B cell (primary cell): Measurements from ENCODE around the gene GDF2.

Source experiments
- EZH2 ChIP-seq: IDR thresholded peaks from 2 replicates; pipeline ENCODE4 v1.6.1; 2012; ENCODE audit warnings: borderline replicate concordance, low read depth, mild to moderate bottlenecking, moderate library complexity, low read length; ENCODE audit not compliant: insufficient read depth, poor library complexity, severe bottlenecking
- TF ChIP-seq, protein P1 (sequence below): fragments of 200-600 bp; IDR thresholded peaks from one replicate; pipeline ENCODE4 v1.8.0; 2022; ENCODE audit warnings: antibody characterized with exemption, mild to moderate bottlenecking

DNA sequence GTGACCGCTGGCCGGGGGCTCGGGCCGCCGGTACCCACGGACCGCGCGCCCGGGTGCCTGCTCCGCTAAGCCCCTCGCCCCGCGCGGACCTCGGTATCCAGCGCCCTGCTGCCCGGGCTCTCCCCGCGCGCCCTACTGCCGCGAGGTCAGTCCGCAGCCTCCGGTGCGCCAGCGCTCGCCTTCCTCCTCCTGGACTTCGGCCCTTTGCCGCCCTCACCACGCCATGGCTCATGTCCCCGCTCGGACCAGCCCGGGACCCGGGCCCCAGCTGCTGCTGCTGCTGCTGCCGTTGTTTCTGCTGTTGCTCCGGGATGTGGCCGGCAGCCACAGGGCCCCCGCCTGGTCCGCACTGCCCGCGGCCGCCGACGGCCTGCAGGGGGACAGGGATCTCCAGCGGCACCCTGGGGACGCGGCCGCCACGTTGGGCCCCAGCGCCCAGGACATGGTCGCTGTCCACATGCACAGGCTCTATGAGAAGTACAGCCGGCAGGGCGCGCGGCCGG is 21.8 kb upstream of the GDF2 start:
- TF ChIP-seq, protein P1, sequence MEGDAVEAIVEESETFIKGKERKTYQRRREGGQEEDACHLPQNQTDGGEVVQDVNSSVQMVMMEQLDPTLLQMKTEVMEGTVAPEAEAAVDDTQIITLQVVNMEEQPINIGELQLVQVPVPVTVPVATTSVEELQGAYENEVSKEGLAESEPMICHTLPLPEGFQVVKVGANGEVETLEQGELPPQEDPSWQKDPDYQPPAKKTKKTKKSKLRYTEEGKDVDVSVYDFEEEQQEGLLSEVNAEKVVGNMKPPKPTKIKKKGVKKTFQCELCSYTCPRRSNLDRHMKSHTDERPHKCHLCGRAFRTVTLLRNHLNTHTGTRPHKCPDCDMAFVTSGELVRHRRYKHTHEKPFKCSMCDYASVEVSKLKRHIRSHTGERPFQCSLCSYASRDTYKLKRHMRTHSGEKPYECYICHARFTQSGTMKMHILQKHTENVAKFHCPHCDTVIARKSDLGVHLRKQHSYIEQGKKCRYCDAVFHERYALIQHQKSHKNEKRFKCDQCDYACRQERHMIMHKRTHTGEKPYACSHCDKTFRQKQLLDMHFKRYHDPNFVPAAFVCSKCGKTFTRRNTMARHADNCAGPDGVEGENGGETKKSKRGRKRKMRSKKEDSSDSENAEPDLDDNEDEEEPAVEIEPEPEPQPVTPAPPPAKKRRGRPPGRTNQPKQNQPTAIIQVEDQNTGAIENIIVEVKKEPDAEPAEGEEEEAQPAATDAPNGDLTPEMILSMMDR, result no peak
- TF ChIP-seq EZH2, result no peak
